HL-60/S4 (cell line): ENCODE measurements around the gene TEX51.

Experiments
- in situ Hi-C: fragments of 300-500 bp; cut with MboI; formaldehyde crosslinking; loops from 2 replicates; pipeline ENCODE4 v1.14.3; 2022; ENCODE audit warnings: low sequenced_read_pairs

TEX51 gene

DNA sequence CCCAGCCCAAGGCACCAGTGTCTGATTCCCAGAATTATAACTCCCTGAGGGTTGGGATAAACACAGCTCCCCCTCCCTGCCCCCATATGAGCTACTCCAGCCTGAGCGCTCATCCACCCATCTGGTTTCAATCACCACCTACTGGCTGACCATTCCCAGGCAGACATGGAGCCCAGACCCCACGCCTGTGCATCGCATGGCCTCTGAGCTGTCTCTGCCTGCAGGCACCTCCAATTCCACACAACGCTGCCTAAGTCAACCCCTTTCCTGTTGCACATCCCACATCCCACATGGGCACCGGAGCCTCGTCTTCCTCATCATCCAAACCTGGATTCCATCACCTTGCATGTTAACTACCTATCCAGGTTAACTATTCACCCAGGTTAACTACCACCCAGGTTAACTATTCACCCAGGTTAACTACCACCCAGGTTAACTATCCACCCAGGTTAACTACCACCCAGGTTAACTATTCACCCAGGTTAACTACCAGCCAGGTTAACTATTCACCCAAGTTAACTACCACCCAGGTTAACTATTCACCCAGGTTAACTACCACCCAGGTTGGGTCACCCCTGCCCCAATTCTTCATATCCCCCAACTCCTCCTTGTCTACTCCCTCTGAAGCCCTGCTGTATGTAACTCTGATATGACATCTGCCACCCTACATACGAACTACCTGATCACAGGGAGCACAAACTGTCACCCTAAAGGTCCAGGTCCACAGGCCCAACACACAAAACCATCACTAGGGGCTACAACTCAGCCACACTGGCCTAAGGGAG lies 47.8 kb downstream of the TEX51 start:
- in situ Hi-C loops, result no loop called here

- in situ Hi-C loops, result no loop called here
Measured at GRCh38 chr2:126947103-126947429, 48.4 kb downstream of the TEX51 start.

- in situ Hi-C loops, result no loop called here
Measured at GRCh38 chr2:126949775-126950174, 51.1 kb downstream of the TEX51 start.

- in situ Hi-C loops, result no loop called here
Measured at GRCh38 chr2:126950504-126950903, 51.8 kb downstream of the TEX51 start.
